ENCODE measurements around the gene KLK2. TPM values are rescaled to one million over a fixed set of nuclear protein-coding genes. Genes with fewer than 3 reads are reported as not detected.

KLK2 gene
- polyA plus RNA-seq, 1 donor from 2014 or later, result not detected

GRCh38 chr19:50928831-50929230 is 55.6 kb downstream of the KLK2 start:
- Histone ChIP-seq H3K9me2 (ENCODE audit: insufficient read depth, low read length) (no peaks in the 10 kb centered on the region), H3K9ac (ENCODE audit: low read length) (no peak overlapping the region), H4K20me1 (ENCODE audit: insufficient read depth) (no peaks in the 10 kb centered on the region), H3K79me2 (replicated peaks; ENCODE audit: insufficient read depth, low read length) (no peaks in the 10 kb centered on the region), H3K36me3 (ENCODE audit: insufficient read depth, low read length) (no peaks in the 10 kb centered on the region), H3K9me3 (ENCODE audit: low read length) (no peaks in the 10 kb centered on the region), H3K27ac (ENCODE audit: low read length) (no peak overlapping the region), H3F3A (ENCODE audit: insufficient read depth, low read length, poor library complexity, severe bottlenecking) (no peaks in the 10 kb centered on the region), H3K4me2 (ENCODE audit: low read length) (no peak overlapping the region), H2AFZ (ENCODE audit: low read depth, low read length) (no peak overlapping the region), H3K27me3 (ENCODE audit: insufficient read depth, low read depth, low read length) (peaks cover 9% of the 10 kb centered on the region), H3K4me3 (ENCODE audit: low read length) (no peak overlapping the region)
- no peak for TF ChIP-seq CTCF (IDR thresholded peaks at IDR 0.05; ENCODE audit: poor library complexity, severe bottlenecking)
- TF ChIP-seq RAD21 (conservative IDR thresholded peaks at IDR 0.05), result no peak
- TF ChIP-seq TAF1 (IDR thresholded peaks at IDR 0.05; ENCODE audit: low read depth), result no peak
- no peak for TF ChIP-seq MXI1 (conservative IDR thresholded peaks at IDR 0.05; ENCODE audit: poor library complexity, severe bottlenecking)
- no peak for TF ChIP-seq SMC3 (conservative IDR thresholded peaks at IDR 0.05; ENCODE audit: poor library complexity)
- no peak for TF ChIP-seq REST (IDR thresholded peaks at IDR 0.05; ENCODE audit: borderline replicate concordance)
- no peak for TF ChIP-seq EZH2 (IDR thresholded peaks at IDR 0.05; ENCODE audit: borderline replicate concordance, insufficient read depth, low read length, poor library complexity, severe bottlenecking)
- no peak for TF ChIP-seq POLR2AphosphoS5 (IDR thresholded peaks at IDR 0.05)
- no peak for TF ChIP-seq EP300 (conservative IDR thresholded peaks at IDR 0.05; ENCODE audit: poor library complexity, severe bottlenecking)

Other genes starting within 250 kb of the KLK2 start
- 14.8 and 18.6 TPM in 2 replicates for gene SYT3, start 233.6 kb upstream of the KLK2 start, polyA plus RNA-seq
- gene C19orf81, start 224.0 kb upstream of the KLK2 start, polyA plus RNA-seq, result 17.0 and 28.3 TPM in 2 replicates
- gene SHANK1, start 153.6 kb upstream of the KLK2 start, polyA plus RNA-seq, result 3.2 and 7.9 TPM in 2 replicates
- gene CLEC11A, start 150.1 kb upstream of the KLK2 start, polyA plus RNA-seq, result 18.4 and 19.5 TPM in 2 replicates
- not detected in 2 replicates for gene GPR32, start 103.0 kb upstream of the KLK2 start, polyA plus RNA-seq
- gene ACP4, start 83.0 kb upstream of the KLK2 start, polyA plus RNA-seq, result not detected in 2 replicates
- gene KLK1, start 49.7 kb upstream of the KLK2 start, polyA plus RNA-seq, result not detected in 2 replicates
- not detected in 2 replicates for gene KLK15, start 39.9 kb upstream of the KLK2 start, polyA plus RNA-seq
- gene KLK3, start 18.5 kb upstream of the KLK2 start, polyA plus RNA-seq, result not detected in 2 replicates
- gene KLK4, start 38.0 kb downstream of the KLK2 start, polyA plus RNA-seq, result not detected in 2 replicates
- gene KLK5, start 79.6 kb downstream of the KLK2 start, polyA plus RNA-seq, result not detected in 2 replicates
- not detected in 2 replicates for gene KLK6, start 96.2 kb downstream of the KLK2 start, polyA plus RNA-seq
- gene KLK7, start 110.5 kb downstream of the KLK2 start, polyA plus RNA-seq, result not detected in 2 replicates
- not detected in 2 replicates for gene KLK8, start 128.2 kb downstream of the KLK2 start, polyA plus RNA-seq
- gene KLK10, start 146.3 kb downstream of the KLK2 start, polyA plus RNA-seq, result 0.73 TPM in 1 of 2 replicates, not detected in the other
- gene KLK11, start 153.2 kb downstream of the KLK2 start, polyA plus RNA-seq, result not detected in 2 replicates
- gene KLK12, start 161.6 kb downstream of the KLK2 start, polyA plus RNA-seq, result not detected in 2 replicates
- not detected in 2 replicates for gene KLK13, start 191.7 kb downstream of the KLK2 start, polyA plus RNA-seq
- gene KLK14, start 209.4 kb downstream of the KLK2 start, polyA plus RNA-seq, result not detected in 2 replicates
- 12.6 and 16.4 TPM in 2 replicates for gene CTU1, start 235.0 kb downstream of the KLK2 start, polyA plus RNA-seq

Measured in neural cell (in vitro differentiated cells).